Progenitor cell of endocrine pancreas (in vitro differentiated cells): ENCODE measurements around the gene ATP6V1B1. TPM values are rescaled to one million over a fixed set of nuclear protein-coding genes. Genes with fewer than 3 reads are reported as not detected.

Experiments
- DNase-seq: peaks from one replicate; pipeline ENCODE4 v3.0.0; 2021; ENCODE audit warnings: low spot score; ENCODE audit not compliant: unreplicated experiment
- H3K27ac Mint-ChIP-seq: 2 replicates; pipeline ENCODE4 v1.8.0; 2021; ENCODE audit warnings: mild to moderate bottlenecking, moderate library complexity, mixed read lengths
- H3K27me3 Mint-ChIP-seq: 2 replicates; pipeline ENCODE4 v1.8.0; 2021; ENCODE audit warnings: mixed read lengths
- H3K36me3 Mint-ChIP-seq: 2 replicates; pipeline ENCODE4 v1.8.0; 2022; ENCODE audit warnings: mixed read lengths; ENCODE audit not compliant: insufficient read depth
- H3K4me1 Mint-ChIP-seq: 2 replicates; pipeline ENCODE4 v1.8.0; 2021; ENCODE audit warnings: low read depth, mixed read lengths
- H3K4me3 Mint-ChIP-seq: 2 replicates; pipeline ENCODE4 v1.8.0; 2021; ENCODE audit warnings: low read depth, mild to moderate bottlenecking, moderate library complexity, mixed read lengths
- H3K9me3 Mint-ChIP-seq: 2 replicates; pipeline ENCODE4 v1.8.0; 2021; ENCODE audit warnings: low read depth, mixed read lengths
- total RNA-seq: library from RNA; stranded (reverse); gene quantifications from 2 replicates; pipeline ENCODE4 v1.2.1, GENCODE V29; 2021
- TF ChIP-seq, protein P1 (sequence below): fragments of 200-600 bp; sonication (generic); IDR thresholded peaks from one replicate; pipeline ENCODE4 v1.5.0; 2021; ENCODE audit warnings: antibody characterized with exemption, mild to moderate bottlenecking; ENCODE audit not compliant: unreplicated experiment

ATP6V1B1 gene
- total RNA-seq, 1 donor from 2014 or later = not detected

DNA sequence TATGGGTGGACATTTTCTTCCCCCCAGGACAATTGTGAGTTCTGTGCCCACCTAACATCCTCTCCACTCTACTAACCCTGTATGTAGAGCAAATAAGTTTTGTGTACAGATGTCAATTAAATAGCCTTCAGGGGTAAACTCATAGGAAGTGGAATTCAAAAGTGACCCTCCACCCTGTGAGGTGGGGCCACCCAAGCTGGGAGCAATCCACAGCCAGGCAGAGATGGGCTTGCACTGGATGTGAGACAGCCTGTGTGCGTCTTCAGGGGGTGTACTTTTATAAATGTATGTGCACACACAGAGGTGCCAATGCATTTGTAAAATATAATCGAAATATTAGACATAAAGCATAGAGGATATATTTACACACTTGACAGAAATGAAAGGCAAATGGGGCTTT lies 33.1 kb upstream of the ATP6V1B1 start:
- H3K9me3 Mint-ChIP-seq = no peaks in the 10 kb centered on the region
- H3K4me3 Mint-ChIP-seq = no peak overlapping the region
- H3K4me1 Mint-ChIP-seq = peaks cover 12% of the 10 kb centered on the region
- DNase-seq = no peak
- no peaks in the 10 kb centered on the region for H3K36me3 Mint-ChIP-seq
- peaks cover 95% of the 10 kb centered on the region for H3K27me3 Mint-ChIP-seq
- no peak overlapping the region for H3K27ac Mint-ChIP-seq
- TF ChIP-seq, protein P1, sequence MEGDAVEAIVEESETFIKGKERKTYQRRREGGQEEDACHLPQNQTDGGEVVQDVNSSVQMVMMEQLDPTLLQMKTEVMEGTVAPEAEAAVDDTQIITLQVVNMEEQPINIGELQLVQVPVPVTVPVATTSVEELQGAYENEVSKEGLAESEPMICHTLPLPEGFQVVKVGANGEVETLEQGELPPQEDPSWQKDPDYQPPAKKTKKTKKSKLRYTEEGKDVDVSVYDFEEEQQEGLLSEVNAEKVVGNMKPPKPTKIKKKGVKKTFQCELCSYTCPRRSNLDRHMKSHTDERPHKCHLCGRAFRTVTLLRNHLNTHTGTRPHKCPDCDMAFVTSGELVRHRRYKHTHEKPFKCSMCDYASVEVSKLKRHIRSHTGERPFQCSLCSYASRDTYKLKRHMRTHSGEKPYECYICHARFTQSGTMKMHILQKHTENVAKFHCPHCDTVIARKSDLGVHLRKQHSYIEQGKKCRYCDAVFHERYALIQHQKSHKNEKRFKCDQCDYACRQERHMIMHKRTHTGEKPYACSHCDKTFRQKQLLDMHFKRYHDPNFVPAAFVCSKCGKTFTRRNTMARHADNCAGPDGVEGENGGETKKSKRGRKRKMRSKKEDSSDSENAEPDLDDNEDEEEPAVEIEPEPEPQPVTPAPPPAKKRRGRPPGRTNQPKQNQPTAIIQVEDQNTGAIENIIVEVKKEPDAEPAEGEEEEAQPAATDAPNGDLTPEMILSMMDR = no peak

DNA sequence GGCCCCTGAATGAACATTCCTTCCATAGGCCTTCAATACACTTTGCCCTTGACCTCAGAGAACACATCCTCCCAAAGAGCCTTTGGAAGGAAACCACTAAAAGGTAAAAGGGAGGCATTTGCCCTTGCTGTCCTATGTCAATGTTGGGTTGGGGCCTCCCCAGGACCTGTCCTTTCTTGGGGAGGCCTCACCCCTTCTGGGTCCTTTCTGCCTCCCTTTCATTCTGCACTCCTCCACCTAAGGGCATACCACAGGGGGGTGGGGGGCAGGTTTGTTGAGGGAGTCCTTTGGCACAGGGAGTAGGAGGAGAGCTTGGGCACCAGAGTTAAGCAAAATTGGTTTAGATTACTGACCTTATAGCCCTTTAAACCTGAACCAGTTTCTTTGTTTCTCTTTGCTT lies 32.5 kb upstream of the ATP6V1B1 start:
- no peak for DNase-seq

DNA sequence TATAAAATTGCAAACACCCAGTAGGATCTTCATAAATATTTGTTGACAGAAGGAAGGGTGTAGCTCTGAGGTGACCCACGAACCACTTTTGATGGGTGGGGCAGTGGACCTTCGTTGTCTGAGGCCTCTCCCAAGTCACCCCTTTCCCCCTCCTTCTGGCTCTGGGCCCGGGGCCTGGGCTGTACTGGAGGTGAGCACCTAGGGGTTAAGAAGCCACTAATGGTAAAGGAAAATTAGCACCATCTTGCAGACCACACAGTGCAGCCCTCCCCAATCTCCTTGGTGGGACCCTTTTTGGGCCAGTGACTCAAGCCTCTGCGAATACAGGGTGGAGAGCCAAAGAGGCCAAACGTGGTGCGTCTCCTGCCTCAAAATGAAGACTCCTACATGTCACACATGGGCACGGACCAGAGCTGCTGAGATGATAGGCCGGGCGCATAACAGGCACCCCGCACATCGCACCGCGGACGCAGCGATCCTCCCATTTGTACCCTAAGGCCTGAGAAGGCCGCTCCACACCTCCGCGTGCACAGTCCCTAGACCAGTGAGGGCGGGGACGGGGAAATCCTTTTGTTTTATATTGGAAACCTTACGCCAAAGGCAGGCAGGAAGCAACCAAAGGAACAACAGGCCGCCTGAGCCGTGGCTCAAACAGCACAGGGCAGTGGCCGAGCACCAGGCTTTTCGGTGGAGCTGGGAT lies 31.9 kb upstream of the ATP6V1B1 start:
- Mint-ChIP-seq H3K36me3 (no peaks in the 10 kb centered on the region), H3K27ac (no peak overlapping the region), H3K4me1 (peaks cover 12% of the 10 kb centered on the region), H3K4me3 (no peak overlapping the region), H3K9me3 (no peaks in the 10 kb centered on the region), H3K27me3 (peaks cover 95% of the 10 kb centered on the region)
- TF ChIP-seq, protein P1 = no peak
- DNase-seq = no peak

More for the DNA sequence above, 32.5 kb upstream of the ATP6V1B1 start:
- Mint-ChIP-seq H3K4me1 (peaks cover 12% of the 10 kb centered on the region), H3K27me3 (peaks cover 95% of the 10 kb centered on the region), H3K27ac (no peak overlapping the region), H3K9me3 (no peaks in the 10 kb centered on the region), H3K4me3 (no peak overlapping the region), H3K36me3 (no peaks in the 10 kb centered on the region)
- TF ChIP-seq, protein P1 = no peak

DNA sequence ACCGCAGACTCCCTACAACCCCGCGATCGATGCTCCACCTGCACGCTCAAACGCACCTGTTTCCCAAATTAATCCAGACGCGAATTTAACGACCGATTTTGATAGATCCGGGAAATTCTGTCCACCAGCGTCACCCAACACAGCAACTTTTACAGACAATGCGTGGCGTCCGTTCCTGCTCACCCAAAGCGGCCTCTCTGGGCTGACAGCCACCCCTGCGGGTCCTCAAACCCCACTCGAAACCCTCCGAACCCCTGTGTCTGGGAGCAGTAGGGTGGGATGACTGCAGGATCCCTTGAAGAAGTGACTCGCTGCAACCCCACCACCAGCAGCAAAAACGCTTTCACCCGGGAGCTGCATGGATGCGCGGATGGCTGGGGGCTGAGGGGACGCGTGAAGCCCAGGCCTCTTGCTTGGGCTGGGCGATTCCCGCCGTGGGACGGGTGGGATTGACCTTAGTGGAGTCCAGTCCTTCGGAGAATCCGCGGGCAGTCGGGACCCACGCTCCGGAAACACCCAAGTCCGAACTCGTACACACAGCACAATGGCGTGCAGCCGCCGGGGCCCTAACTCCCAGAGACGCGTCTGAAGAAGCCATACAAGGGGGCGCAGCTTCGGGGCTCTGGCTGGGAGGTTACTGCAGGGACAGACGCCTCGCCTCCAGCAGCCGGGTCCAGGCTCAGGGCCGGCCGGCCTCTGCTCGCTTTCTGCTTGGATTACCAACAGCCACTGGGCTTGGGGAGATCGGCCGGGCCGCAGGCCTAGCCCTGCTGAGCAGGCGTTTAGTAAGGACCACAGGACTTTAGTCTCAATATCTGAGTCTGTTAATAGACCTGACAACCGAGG lies 31.1 kb upstream of the ATP6V1B1 start:
- H3K27ac Mint-ChIP-seq = no peak overlapping the region
- no peaks in the 10 kb centered on the region for H3K36me3 Mint-ChIP-seq
- H3K9me3 Mint-ChIP-seq = no peaks in the 10 kb centered on the region
- H3K4me3 Mint-ChIP-seq = no peak overlapping the region
- TF ChIP-seq, protein P1 = no peak
- H3K4me1 Mint-ChIP-seq = peaks cover 12% of the 10 kb centered on the region
- DNase-seq = no peak
- H3K27me3 Mint-ChIP-seq = peaks cover 92% of the 10 kb centered on the region
